ENCODE measurements around the gene GOLGA6L10.
"Not testable (repeated sequence)": the region's sequence is repeated elsewhere in the genome, so short reads cannot be mapped to it uniquely, and the experiment has no call there.

The GOLGA6L10 gene

GRCh38 chr15:82300326-82300725 is 48.9 kb downstream of the GOLGA6L10 start:
- H3K27me3 ChIP-seq (replicated peaks in 2 of 5; ENCODE audit: control insufficient read depth in 4 of 5, insufficient read depth in 5 of 5, low read length in 4 of 5); H3K36me3 ChIP-seq (ENCODE audit: control insufficient read depth in 4 of 4, insufficient read depth in 4 of 4, low read length in 3 of 4); CTCF ChIA-PET; POLR2A ChIA-PET; H3K27ac ChIP-seq (ENCODE audit: insufficient read depth in 1 of 2, low read depth in 1 of 2, low read length in 2 of 2, poor library complexity in 1 of 2, severe bottlenecking in 2 of 2); H3K4me1 ChIP-seq (ENCODE audit: control extremely low read depth in 1 of 4, control insufficient read depth in 4 of 4, insufficient read depth in 4 of 4, low read length in 3 of 4); H3K4me3 ChIP-seq (ENCODE audit: control insufficient read depth in 1 of 7, extremely low read depth in 1 of 7, insufficient read depth in 4 of 7, low read depth in 2 of 7, low read length in 6 of 7); DNase-seq; H3K9me3 ChIP-seq (ENCODE audit: control extremely low read depth in 1 of 5, control insufficient read depth in 4 of 5, insufficient read depth in 2 of 5, low read depth in 1 of 5, low read length in 4 of 5): not testable (repeated sequence)
- 93% methylated on average over 4 of the region's 6 CpGs for WGBS (ENCODE audit: insufficient coverage)

GRCh38 chr15:82299511-82299914 is 49.8 kb downstream of the GOLGA6L10 start:
- H3K4me1 ChIP-seq (ENCODE audit: control extremely low read depth in 1 of 4, control insufficient read depth in 4 of 4, insufficient read depth in 4 of 4, low read length in 3 of 4); DNase-seq; POLR2A ChIA-PET; H3K9me3 ChIP-seq (ENCODE audit: control extremely low read depth in 1 of 5, control insufficient read depth in 4 of 5, insufficient read depth in 2 of 5, low read depth in 1 of 5, low read length in 4 of 5); H3K27ac ChIP-seq (ENCODE audit: insufficient read depth in 1 of 2, low read depth in 1 of 2, low read length in 2 of 2, poor library complexity in 1 of 2, severe bottlenecking in 2 of 2); H3K36me3 ChIP-seq (ENCODE audit: control insufficient read depth in 4 of 4, insufficient read depth in 4 of 4, low read length in 3 of 4); H3K4me3 ChIP-seq (ENCODE audit: control insufficient read depth in 1 of 7, extremely low read depth in 1 of 7, insufficient read depth in 4 of 7, low read depth in 2 of 7, low read length in 6 of 7); H3K27me3 ChIP-seq (replicated peaks in 2 of 5; ENCODE audit: control insufficient read depth in 4 of 5, insufficient read depth in 5 of 5, low read length in 4 of 5): not testable (repeated sequence)
- CTCF ChIA-PET, result interaction anchor here (1.6 kb wide), 1 partner anchor 78 kb away, joined by 3 read pairs; no protein-coding TSS in a partner anchor
- 70% methylated on average over 2 of the region's 6 CpGs for WGBS (ENCODE audit: insufficient coverage)

DNA sequence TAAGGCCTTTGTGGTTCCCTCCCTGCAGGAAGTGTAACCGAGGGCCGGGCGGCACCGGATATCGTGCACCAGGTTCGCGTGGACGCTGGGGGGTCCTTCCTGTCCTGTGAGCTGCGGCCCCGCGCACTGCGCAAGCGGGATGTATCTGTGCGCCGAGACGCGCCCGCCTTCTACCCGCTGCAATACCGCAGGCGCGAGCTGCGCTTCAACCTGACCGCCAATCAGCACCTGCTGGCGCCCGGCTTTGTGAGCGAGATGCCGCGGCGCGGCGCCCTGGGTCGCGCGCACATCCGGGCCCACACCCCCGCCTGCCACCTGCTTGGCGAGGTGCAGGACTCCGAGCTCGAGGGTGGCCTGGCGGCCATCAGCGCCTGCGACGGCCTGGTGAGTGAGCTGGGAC is 50.8 kb downstream of the GOLGA6L10 start:
- H3K4me3 ChIP-seq (ENCODE audit: control insufficient read depth in 1 of 7, extremely low read depth in 1 of 7, insufficient read depth in 4 of 7, low read depth in 2 of 7, low read length in 6 of 7), result peak overlapping the region in 4 of 7 experiments; percentile 9 to 66 (median 27)
- WGBS (ENCODE audit: insufficient coverage), result 15% methylated on average over 44 of the region's 44 CpGs
- peaks cover 0 to 3% (median 0%) of the 10 kb centered on the region in 4 experiments for H3K4me1 ChIP-seq (ENCODE audit: control extremely low read depth in 1 of 4, control insufficient read depth in 4 of 4, insufficient read depth in 4 of 4, low read length in 3 of 4)
- ChIA-PET CTCF (interaction anchor here (1.6 kb wide), 1 partner anchor 77 kb away, joined by 3 read pairs; no protein-coding TSS in a partner anchor), POLR2A (no interaction called here)
- H3K27me3 ChIP-seq (replicated peaks in 2 of 5; ENCODE audit: control insufficient read depth in 4 of 5, insufficient read depth in 5 of 5, low read length in 4 of 5), result no peaks in the 10 kb centered on the region
- peak; percentile 19 to 79 (median 68) for DNase-seq
- no peak overlapping the region for H3K27ac ChIP-seq (ENCODE audit: insufficient read depth in 1 of 2, low read depth in 1 of 2, low read length in 2 of 2, poor library complexity in 1 of 2, severe bottlenecking in 2 of 2)
- no peaks in the 10 kb centered on the region for H3K36me3 ChIP-seq (ENCODE audit: control insufficient read depth in 4 of 4, insufficient read depth in 4 of 4, low read length in 3 of 4)
- H3K9me3 ChIP-seq (ENCODE audit: control extremely low read depth in 1 of 5, control insufficient read depth in 4 of 5, insufficient read depth in 2 of 5, low read depth in 1 of 5, low read length in 4 of 5), result no peaks in the 10 kb centered on the region

DNA sequence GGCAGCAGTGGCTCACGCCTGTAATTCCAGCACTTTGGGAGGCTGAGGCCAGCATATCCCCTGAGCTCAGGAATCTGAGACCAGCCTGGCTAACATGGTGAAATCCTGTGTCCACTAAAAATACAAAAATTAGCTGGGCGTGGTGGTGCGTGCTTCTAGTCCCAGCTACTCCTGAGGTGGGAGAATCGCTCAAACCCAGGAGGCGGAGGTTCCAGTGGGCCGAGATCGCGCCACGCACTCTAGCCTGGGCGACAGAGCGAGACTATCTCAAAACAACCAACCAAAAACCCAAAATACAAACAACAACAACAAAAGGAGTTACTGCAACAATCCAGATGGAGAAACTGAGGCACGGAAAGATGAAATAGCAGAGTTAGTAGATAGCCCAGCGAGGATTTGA is 51.2 kb downstream of the GOLGA6L10 start:
- Histone ChIP-seq H3K27ac (ENCODE audit: insufficient read depth in 1 of 2, low read depth in 1 of 2, low read length in 2 of 2, poor library complexity in 1 of 2, severe bottlenecking in 2 of 2) (no peak overlapping the region), H3K36me3 (ENCODE audit: control insufficient read depth in 4 of 4, insufficient read depth in 4 of 4, low read length in 3 of 4) (no peaks in the 10 kb centered on the region), H3K4me1 (ENCODE audit: control extremely low read depth in 1 of 4, control insufficient read depth in 4 of 4, insufficient read depth in 4 of 4, low read length in 3 of 4) (peaks cover 0 to 3% (median 0%) of the 10 kb centered on the region in 4 experiments), H3K9me3 (ENCODE audit: control extremely low read depth in 1 of 5, control insufficient read depth in 4 of 5, insufficient read depth in 2 of 5, low read depth in 1 of 5, low read length in 4 of 5) (no peaks in the 10 kb centered on the region), H3K4me3 (ENCODE audit: control insufficient read depth in 1 of 7, extremely low read depth in 1 of 7, insufficient read depth in 4 of 7, low read depth in 2 of 7, low read length in 6 of 7) (peak overlapping the region in 4 of 7 experiments; percentile 9 to 66 (median 27)), H3K27me3 (replicated peaks in 2 of 5; ENCODE audit: control insufficient read depth in 4 of 5, insufficient read depth in 5 of 5, low read length in 4 of 5) (no peaks in the 10 kb centered on the region)
- ChIA-PET CTCF (interaction anchor here (1.6 kb wide), 1 partner anchor 77 kb away, joined by 3 read pairs; no protein-coding TSS in a partner anchor), POLR2A (no interaction called here)
- no peak for DNase-seq
- 98% methylated on average over 10 of the region's 13 CpGs for WGBS (ENCODE audit: insufficient coverage)

GRCh38 chr15:82297546-82297945 is 51.7 kb downstream of the GOLGA6L10 start:
- ChIA-PET POLR2A (no interaction called here), CTCF (no interaction called here)
- Histone ChIP-seq H3K36me3 (ENCODE audit: control insufficient read depth in 4 of 4, insufficient read depth in 4 of 4, low read length in 3 of 4) (no peaks in the 10 kb centered on the region), H3K27me3 (replicated peaks in 2 of 5; ENCODE audit: control insufficient read depth in 4 of 5, insufficient read depth in 5 of 5, low read length in 4 of 5) (no peaks in the 10 kb centered on the region), H3K4me3 (ENCODE audit: control insufficient read depth in 1 of 7, extremely low read depth in 1 of 7, insufficient read depth in 4 of 7, low read depth in 2 of 7, low read length in 6 of 7) (no peak overlapping the region), H3K27ac (ENCODE audit: insufficient read depth in 1 of 2, low read depth in 1 of 2, low read length in 2 of 2, poor library complexity in 1 of 2, severe bottlenecking in 2 of 2) (no peak overlapping the region), H3K9me3 (ENCODE audit: control extremely low read depth in 1 of 5, control insufficient read depth in 4 of 5, insufficient read depth in 2 of 5, low read depth in 1 of 5, low read length in 4 of 5) (no peaks in the 10 kb centered on the region), H3K4me1 (ENCODE audit: control extremely low read depth in 1 of 4, control insufficient read depth in 4 of 4, insufficient read depth in 4 of 4, low read length in 3 of 4) (peaks cover 0 to 3% (median 0%) of the 10 kb centered on the region in 4 experiments)
- WGBS (ENCODE audit: insufficient coverage), result 100% methylated on average over 3 of the region's 5 CpGs
- DNase-seq, result no peak

DNA sequence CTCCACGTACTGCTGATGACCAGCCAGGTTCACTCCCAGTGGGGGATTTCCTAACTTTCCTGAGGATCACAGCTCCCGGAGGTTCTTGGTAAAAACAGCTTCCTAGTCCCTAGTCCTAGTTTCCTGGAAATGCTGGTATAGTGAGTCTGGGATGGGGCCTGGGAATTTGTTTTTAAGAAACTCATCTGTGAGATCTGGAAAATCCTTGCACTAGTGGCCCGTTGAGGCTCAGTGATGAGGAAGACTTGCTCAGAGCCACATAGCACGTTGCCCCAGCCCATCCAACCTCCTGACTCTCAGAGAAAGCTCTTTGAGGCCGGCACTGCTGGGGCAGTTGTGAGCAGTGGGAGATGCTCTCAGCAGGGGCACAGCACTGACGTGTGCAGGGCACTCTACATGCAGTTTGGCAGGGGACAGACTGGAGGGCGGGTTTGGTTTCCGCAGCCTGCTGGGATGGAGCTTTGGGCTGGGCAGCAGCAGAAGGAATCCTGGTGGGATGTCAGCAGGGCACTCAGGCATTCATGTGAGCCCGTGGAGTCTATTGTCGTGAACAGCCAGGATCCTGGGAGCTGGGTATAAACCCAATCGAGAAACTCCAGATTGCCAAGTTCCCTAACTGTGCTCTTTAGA is 55.1 kb downstream of the GOLGA6L10 start:
- H3K9me3 ChIP-seq (ENCODE audit: control extremely low read depth in 1 of 5, control insufficient read depth in 4 of 5, insufficient read depth in 2 of 5, low read depth in 1 of 5, low read length in 4 of 5), result peaks cover 0 to 2% (median 0%) of the 10 kb centered on the region in 5 experiments
- no peak for DNase-seq
- 83% methylated on average over 10 of the region's 11 CpGs for WGBS (ENCODE audit: insufficient coverage)
- no peaks in the 10 kb centered on the region for H3K27me3 ChIP-seq (replicated peaks in 2 of 5; ENCODE audit: control insufficient read depth in 4 of 5, insufficient read depth in 5 of 5, low read length in 4 of 5)
- ChIA-PET POLR2A (no interaction called here), CTCF (no interaction called here)
- no peak overlapping the region for H3K27ac ChIP-seq (ENCODE audit: insufficient read depth in 1 of 2, low read depth in 1 of 2, low read length in 2 of 2, poor library complexity in 1 of 2, severe bottlenecking in 2 of 2)
- H3K4me1 ChIP-seq (ENCODE audit: control extremely low read depth in 1 of 4, control insufficient read depth in 4 of 4, insufficient read depth in 4 of 4, low read length in 3 of 4), result peaks cover 0 to 3% (median 0%) of the 10 kb centered on the region in 4 experiments
- H3K36me3 ChIP-seq (ENCODE audit: control insufficient read depth in 4 of 4, insufficient read depth in 4 of 4, low read length in 3 of 4), result no peaks in the 10 kb centered on the region
- no peak overlapping the region for H3K4me3 ChIP-seq (ENCODE audit: control insufficient read depth in 1 of 7, extremely low read depth in 1 of 7, insufficient read depth in 4 of 7, low read depth in 2 of 7, low read length in 6 of 7)

- CTCF ChIA-PET, result no interaction called here
- no peak for DNase-seq
- H3K27me3 ChIP-seq (replicated peaks in 2 of 5; ENCODE audit: control insufficient read depth in 4 of 5, insufficient read depth in 5 of 5, low read length in 4 of 5), result no peaks in the 10 kb centered on the region
- H3K27ac ChIP-seq (ENCODE audit: insufficient read depth in 1 of 2, low read depth in 1 of 2, low read length in 2 of 2, poor library complexity in 1 of 2, severe bottlenecking in 2 of 2), result no peak overlapping the region
- peaks cover 0 to 5% (median 0%) of the 10 kb centered on the region in 5 experiments for H3K9me3 ChIP-seq (ENCODE audit: control extremely low read depth in 1 of 5, control insufficient read depth in 4 of 5, insufficient read depth in 2 of 5, low read depth in 1 of 5, low read length in 4 of 5)
- H3K4me1 ChIP-seq (ENCODE audit: control extremely low read depth in 1 of 4, control insufficient read depth in 4 of 4, insufficient read depth in 4 of 4, low read length in 3 of 4), result peaks cover 0 to under 1% (median 0%) of the 10 kb centered on the region in 4 experiments
- no peaks in the 10 kb centered on the region for H3K36me3 ChIP-seq (ENCODE audit: control insufficient read depth in 4 of 4, insufficient read depth in 4 of 4, low read length in 3 of 4)
- POLR2A ChIA-PET, result no interaction called here
- 93% methylated on average over 5 of the region's 5 CpGs for WGBS (ENCODE audit: insufficient coverage)
- H3K4me3 ChIP-seq (ENCODE audit: control insufficient read depth in 1 of 7, extremely low read depth in 1 of 7, insufficient read depth in 4 of 7, low read depth in 2 of 7, low read length in 6 of 7), result no peak overlapping the region
Measured at GRCh38 chr15:82292271-82292670, 57.0 kb downstream of the GOLGA6L10 start.

Data from common myeloid progenitor, CD34-positive (primary cell).